CD4-positive, alpha-beta T cell treated with Interleukin-21 for 1 hour (primary cell): ENCODE measurements around the gene GCNT1.
A peak's percentile ranks its signal among the peaks of the same experiment; 100 is the strongest.
"Not testable (repeated sequence)": the region's sequence is repeated elsewhere in the genome, so short reads cannot be mapped to it uniquely, and the experiment has no call there.

Experiments
- DNase-seq: peaks from one replicate; pipeline ENCODE4 v3.0.0-alpha.2; 2020

The GCNT1 gene

DNA sequence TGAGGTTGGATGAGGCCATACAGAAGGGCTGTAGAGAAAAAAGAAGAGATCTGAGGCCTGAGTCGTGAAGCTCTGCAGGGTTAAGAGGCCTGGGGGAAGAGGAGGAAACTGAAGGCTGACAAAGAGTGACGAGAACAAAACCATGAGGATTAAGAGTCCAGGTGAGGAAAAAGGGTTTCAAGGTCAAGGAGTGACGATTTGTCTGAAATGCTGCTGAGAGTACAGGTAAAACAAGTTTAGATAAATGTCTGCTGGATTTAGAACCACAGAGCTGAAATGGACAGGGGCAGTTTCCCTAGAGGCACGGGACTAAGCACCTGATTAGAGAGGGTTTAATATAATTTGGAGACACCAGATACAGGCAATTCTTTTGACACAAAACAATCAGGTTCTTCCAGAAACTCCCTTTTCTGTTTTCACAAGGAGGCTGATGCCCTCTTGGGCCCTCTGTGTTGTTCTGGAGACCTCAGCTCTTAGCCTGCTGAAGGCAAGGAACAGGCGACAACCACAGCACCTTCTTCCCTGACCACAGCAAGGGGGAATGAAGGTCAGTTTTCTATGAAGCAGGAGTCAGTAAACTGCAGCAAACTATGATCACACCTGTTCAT, 14.6 kb upstream of the GCNT1 start:
- no peak for DNase-seq

- no peak for DNase-seq
These were observed 13.0 kb upstream of the GCNT1 start for GRCh38 chr9:76445976-76446375.

DNA sequence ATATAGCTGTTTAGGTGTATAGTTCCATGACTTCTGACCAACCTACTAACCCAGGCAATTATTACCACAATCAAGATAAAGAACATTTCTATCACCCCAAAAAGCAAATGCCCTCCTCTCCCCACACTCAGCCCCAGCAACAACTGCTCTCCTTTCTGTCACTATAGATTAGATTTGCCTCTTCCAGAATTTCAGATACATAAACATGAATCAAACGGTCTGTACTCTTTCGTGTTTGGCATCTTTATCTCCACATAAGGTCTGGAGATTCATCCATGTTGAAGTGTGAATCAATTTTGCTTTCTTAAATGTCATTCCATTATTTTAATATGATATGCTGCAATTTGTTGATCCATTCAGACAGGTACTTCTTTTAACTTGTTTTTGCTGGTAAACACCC, 10.5 kb upstream of the GCNT1 start:
- no peak for DNase-seq

- no peak for DNase-seq
These were observed 7.7 kb upstream of the GCNT1 start for GRCh38 chr9:76451234-76451633.

GRCh38 chr9:76452839-76453238, 6.1 kb upstream of the GCNT1 start:
- DNase-seq: no peak

GRCh38 chr9:76453785-76454184, 5.2 kb upstream of the GCNT1 start:
- DNase-seq: no peak

GRCh38 chr9:76454311-76454710, 4.7 kb upstream of the GCNT1 start:
- no peak for DNase-seq

DNA sequence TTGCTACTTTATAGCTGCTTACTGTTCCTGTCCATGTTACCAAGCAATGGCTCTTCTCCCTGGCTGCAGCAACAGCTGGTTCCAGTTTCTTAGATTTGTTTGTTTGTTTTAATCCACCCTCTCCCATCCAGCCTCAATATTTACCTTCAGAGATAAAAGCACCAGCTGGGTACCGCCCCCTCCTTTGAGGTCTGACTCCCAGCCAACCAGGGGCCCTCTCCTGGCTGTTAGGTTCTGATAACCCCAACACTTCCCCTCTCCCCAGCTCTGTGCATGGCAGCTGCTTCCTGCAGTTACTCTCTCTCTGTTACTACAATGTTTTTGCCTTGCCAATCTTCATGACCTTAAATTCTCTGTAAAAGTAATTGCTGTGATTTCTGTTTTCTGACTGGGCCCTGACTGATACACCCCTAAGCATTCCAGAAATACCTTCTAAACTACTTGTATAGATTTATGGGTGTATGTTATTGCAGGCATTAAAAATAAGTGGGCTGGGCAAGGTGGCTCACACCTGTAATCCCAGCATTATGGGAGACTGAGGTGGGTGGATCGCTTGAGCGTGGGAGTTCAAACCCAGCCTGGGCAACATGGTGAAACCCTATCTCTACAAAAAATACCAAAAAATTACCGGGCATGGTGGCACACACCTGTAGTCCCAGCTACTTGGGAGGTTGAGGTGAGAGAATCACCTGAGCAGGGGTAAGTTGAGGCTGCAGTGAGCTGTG, 2.6 kb upstream of the GCNT1 start:
- peak; percentile 56 for DNase-seq

- no peak for DNase-seq
These were observed 983 bp downstream of the GCNT1 start for GRCh38 chr9:76459694-76460635.

GRCh38 chr9:76462126-76462525, 3.1 kb downstream of the GCNT1 start:
- no peak for DNase-seq

DNA sequence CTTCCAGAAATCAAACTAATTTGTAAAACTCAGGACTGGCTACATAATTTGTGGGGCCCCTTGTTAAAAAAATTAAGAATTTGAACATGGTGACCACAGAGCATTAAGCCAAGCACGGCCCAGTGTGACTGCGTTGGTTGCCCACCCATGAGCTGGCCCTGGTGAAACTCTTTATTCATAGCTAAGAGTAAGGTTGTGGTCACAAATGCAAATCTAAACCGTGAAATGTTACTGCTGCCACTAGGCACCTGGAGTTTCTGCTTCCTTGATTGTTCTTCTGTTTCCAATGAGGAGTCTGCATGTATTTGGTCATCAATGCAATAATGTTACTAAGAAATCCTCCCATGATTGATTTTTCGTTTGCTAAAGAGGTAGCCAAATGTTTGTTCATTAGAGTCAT, 4.2 kb downstream of the GCNT1 start:
- no peak for DNase-seq

DNA sequence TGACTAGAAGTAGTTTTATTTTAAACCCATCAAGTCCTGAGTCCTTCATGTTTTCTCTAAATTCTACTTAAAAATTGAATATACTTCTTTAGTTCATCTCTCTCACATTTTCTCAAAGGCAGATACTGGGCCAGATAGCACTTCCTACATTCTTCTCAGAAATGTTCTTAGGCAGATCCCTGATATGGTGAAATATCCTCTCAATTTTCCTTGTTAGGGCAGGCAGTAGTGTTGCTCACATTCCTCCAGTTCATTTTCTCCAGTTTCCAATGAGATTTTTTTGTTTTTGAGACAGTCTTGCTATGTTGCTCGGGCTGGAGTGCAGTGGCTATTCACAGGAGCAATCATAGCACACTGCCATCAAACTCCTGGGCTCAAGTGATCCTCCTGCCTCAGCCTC, 5.7 kb downstream of the GCNT1 start:
- DNase-seq: no peak

DNA sequence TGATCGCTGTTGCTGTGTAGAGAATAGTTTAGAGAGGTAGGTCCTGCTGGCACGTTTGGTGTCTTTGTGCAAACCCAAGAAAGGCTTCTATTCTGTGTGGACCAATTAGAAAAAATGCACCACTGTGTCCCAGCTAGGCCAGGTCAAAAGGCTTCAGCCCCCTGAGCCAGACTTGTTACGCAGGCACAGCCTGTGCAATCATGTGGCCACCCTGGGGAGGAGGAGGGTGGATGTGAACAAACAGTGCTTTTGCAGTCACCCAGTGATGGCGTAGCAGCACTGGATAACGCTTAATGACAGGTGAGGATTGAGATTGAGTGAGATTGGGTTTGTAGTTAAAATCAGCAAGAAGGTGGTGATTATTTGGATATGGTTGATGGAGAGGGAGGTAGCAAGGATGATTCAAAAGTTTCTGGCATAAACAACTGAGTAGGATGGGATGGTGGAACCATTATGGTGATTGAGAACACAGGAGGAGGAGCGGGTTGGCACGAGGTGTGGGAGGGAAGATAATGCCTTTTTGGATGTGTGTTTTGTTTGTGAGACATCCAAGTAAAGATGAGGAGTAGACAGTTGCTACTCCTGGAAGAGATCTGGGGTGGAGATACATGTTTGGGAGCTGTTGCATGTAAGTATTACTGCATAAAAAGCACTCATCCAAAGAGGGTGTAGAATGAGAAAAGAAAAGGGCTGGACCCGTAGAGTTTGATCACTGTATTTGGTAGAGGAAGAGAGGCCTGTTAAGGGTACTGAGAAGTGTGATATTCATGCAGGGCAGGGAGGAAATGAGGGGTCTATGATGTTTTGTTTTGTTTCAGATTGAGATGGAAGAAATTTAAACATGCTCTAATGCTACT, 6.7 kb downstream of the GCNT1 start:
- no peak for DNase-seq

- DNase-seq: no peak
These were observed 7.3 kb downstream of the GCNT1 start for GRCh38 chr9:76466299-76466605.

GRCh38 chr9:76474419-76474818, 15.4 kb downstream of the GCNT1 start:
- no peak for DNase-seq

DNA sequence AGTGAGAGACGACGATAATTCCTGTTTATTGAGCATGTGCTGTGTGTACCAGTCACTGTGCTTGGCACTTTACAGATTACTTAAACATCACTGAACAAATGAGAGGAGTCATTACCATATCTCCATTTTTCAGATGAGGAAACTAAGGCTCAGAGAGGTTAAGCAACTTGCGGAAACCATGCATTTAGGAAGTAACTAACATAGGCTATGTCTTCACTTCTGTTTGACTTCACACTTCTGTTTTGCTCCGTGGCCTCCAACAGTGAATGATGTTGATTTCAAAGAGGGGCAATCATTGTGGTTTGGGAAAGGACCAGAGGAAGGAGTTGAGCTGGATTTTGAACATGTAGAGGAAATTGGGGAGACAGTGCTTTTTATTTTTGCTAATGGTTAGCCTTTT, 16.7 kb downstream of the GCNT1 start:
- no peak for DNase-seq

- DNase-seq: not testable (repeated sequence)
These were observed 18.8 kb downstream of the GCNT1 start for GRCh38 chr9:76477818-76478217.

GRCh38 chr9:76478226-76478625, 19.2 kb downstream of the GCNT1 start:
- no peak for DNase-seq

GRCh38 chr9:76479337-76479736, 20.4 kb downstream of the GCNT1 start:
- DNase-seq: not testable (repeated sequence)

DNA sequence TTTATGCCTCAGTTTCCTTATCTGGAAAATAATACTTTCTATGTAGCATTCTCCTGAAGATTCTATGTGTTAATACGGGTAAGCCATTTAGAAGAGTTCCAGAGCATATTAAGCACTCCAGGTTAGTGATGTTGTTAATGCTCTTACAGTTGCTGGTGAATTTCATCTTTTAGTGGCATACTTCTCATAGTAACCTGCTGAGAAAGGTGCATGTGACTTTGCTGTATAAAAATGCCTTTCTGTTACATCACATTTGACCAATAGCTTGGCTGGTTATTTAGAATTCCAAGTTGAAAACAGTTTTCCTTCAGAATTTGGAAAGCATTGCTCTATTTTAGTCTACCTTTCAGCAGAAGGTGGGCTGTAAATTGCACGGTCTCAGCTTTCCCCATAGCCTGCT, 27.2 kb downstream of the GCNT1 start:
- no peak for DNase-seq

GRCh38 chr9:76490249-76490990, 31.4 kb downstream of the GCNT1 start:
- DNase-seq: no peak

- DNase-seq: not testable (repeated sequence)
These were observed 32.1 kb downstream of the GCNT1 start for GRCh38 chr9:76491056-76491455.
